ENCODE results near the gene MBNL2. TPM values are rescaled to one million over a fixed set of nuclear protein-coding genes. Genes with fewer than 3 reads are reported as not detected.

MBNL2 gene
- polyA plus RNA-seq, 1 experiment, result 27.4 TPM

GRCh38 chr13:97242755-97243497, 20.8 kb downstream of the MBNL2 start:
- Histone ChIP-seq H3K27me3 (ENCODE audit: control insufficient read depth, insufficient read depth, low read length) (no peaks in the 10 kb centered on the region), H3K4me3 (ENCODE audit: low read depth, low read length) (no peak overlapping the region), H3K36me3 (ENCODE audit: control insufficient read depth, insufficient read depth, low read length) (no peaks in the 10 kb centered on the region)
- ChIA-PET CTCF (interaction anchor here (0.6 to 1.9 kb wide), 2 partner anchors 13 to 34 kb away, joined by 3 to 5 read pairs; no protein-coding TSS in a partner anchor), POLR2A (no interaction called here)
- DNase-seq (ENCODE audit: low read depth), result no peak
- TF ChIP-seq CTCF (IDR thresholded peaks at IDR 0.05; ENCODE audit: insufficient read depth, low read depth, low read length), result no peak

- ChIA-PET CTCF (no interaction called here), POLR2A (no interaction called here)
- Histone ChIP-seq H3K36me3 (ENCODE audit: control insufficient read depth, insufficient read depth, low read length) (no peaks in the 10 kb centered on the region), H3K4me3 (ENCODE audit: low read depth, low read length) (no peak overlapping the region), H3K27me3 (ENCODE audit: control insufficient read depth, insufficient read depth, low read length) (no peaks in the 10 kb centered on the region)
- DNase-seq (ENCODE audit: low read depth), result no peak
- TF ChIP-seq CTCF (IDR thresholded peaks at IDR 0.05; ENCODE audit: insufficient read depth, low read depth, low read length), result no peak
Observed at GRCh38 chr13:97243915-97244781, 22.0 kb downstream of the MBNL2 start.

DNA sequence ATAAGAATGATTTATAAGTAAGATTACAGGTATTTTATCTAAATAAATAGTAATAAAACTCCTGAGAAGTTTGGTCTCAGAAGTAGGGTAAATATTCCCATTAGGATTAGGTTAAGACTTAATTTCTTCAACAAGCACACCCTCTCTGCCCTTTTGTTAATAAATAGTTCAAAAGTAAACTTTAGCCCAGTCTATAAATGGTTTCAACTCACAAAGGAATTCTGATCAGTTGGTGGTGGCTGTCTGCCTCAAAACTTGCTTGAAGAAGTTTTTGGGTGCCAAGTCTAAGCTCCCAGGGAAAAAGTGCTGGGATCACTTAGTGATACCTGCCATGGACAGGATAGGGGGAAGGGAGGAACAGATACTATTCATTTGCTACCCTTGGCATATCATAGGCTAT, 22.9 kb downstream of the MBNL2 start:
- no peak for DNase-seq (ENCODE audit: low read depth)
- ChIA-PET POLR2A (no interaction called here), CTCF (no interaction called here)
- Histone ChIP-seq H3K4me3 (ENCODE audit: low read depth, low read length) (no peak overlapping the region), H3K36me3 (ENCODE audit: control insufficient read depth, insufficient read depth, low read length) (no peaks in the 10 kb centered on the region), H3K27me3 (ENCODE audit: control insufficient read depth, insufficient read depth, low read length) (no peaks in the 10 kb centered on the region)
- no peak for TF ChIP-seq CTCF (IDR thresholded peaks at IDR 0.05; ENCODE audit: insufficient read depth, low read depth, low read length)

- no peak for DNase-seq (ENCODE audit: low read depth)
- no peak overlapping the region for H3K4me3 ChIP-seq (ENCODE audit: low read depth, low read length)
- H3K36me3 ChIP-seq (ENCODE audit: control insufficient read depth, insufficient read depth, low read length), result no peaks in the 10 kb centered on the region
- POLR2A ChIA-PET, result no interaction called here
- H3K27me3 ChIP-seq (ENCODE audit: control insufficient read depth, insufficient read depth, low read length), result no peaks in the 10 kb centered on the region
- CTCF ChIA-PET, result no interaction called here
- no peak for TF ChIP-seq CTCF (IDR thresholded peaks at IDR 0.05; ENCODE audit: insufficient read depth, low read depth, low read length)
Observed at GRCh38 chr13:97246596-97247158, 24.5 kb downstream of the MBNL2 start.

GRCh38 chr13:97248243-97248642, 26.1 kb downstream of the MBNL2 start:
- DNase-seq (ENCODE audit: low read depth), result no peak
- Histone ChIP-seq H3K27me3 (ENCODE audit: control insufficient read depth, insufficient read depth, low read length) (no peaks in the 10 kb centered on the region), H3K4me3 (ENCODE audit: low read depth, low read length) (no peak overlapping the region), H3K36me3 (ENCODE audit: control insufficient read depth, insufficient read depth, low read length) (no peaks in the 10 kb centered on the region)
- no peak for TF ChIP-seq CTCF (IDR thresholded peaks at IDR 0.05; ENCODE audit: insufficient read depth, low read depth, low read length)
- ChIA-PET POLR2A (no interaction called here), CTCF (interaction anchor here (1.5 to 1.6 kb wide), 2 partner anchors 9 kb away, joined by 3 read pairs; no protein-coding TSS in a partner anchor)
